ENCODE measurements around the gene GFPT2.

DNA sequence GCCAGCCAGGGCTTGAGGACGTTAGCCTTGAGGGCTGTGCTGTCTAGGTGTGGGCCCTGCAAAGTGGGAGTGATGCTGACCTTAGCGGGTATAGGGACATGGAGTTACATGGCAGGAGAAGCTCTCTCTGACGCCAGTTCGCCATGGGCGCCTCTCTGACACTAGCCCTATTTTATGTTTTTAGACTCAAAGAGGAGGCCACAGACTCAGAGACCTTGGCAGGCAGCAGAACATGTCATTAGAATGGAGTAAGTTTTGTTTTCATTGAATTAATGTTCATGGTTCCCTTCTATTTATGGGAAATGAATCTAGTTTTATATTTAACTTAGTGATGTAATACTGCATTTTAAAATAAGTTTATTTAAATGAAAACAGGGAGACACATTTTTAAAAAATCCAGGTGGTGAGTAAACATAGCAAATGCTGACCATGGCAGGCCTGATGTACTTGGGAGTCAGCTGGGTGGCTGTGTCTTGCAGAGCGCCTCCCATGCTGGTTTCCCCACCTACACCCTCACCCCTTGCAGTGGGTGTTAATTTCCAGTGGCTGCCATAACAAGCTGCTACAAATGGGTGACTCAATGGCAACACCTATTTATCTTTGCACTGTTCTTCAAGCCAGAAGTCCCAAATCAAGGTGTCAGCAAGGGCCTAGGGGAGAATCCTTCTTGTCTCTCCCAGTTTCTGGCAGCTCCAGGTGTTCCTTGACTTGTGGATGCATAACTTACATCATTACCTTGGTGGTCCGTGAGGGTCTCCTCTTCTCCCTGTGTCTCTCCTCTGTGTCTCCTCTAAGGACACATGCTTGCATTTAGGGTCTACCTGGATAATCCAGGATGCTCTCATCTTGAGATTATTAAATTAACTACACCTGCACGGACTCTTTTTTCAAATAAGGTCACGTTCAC is 25.6 kb upstream of the GFPT2 start:
- no peak for TF ChIP-seq CTCF (conservative IDR thresholded peaks at IDR 0.05 in 1 of 2, IDR thresholded peaks at IDR 0.05 in 1 of 2; ENCODE audit: extremely low read depth in 1 of 2, insufficient read depth in 1 of 2, low read depth in 1 of 2, low read length in 2 of 2)
- TF ChIP-seq EZH2 (IDR thresholded peaks at IDR 0.05; ENCODE audit: borderline replicate concordance, low read length): no peak
